SK-N-SH (cell line): ENCODE data around the gene ACTR2. TPM values are rescaled to one million over a fixed set of nuclear protein-coding genes. Genes with fewer than 3 reads are reported as not detected.

ENCODE experiments used
- CTCF ChIA-PET: fragments of 300-600, 350-600 bp; formaldehyde crosslinking; extraction: SDS; loops from one replicate; lab custom pipeline; 2021; lab: Yijun Ruan, JAX
- POLR2A ChIA-PET: fragments of 350-600 bp; sonication (Branson Sonifier 250); formaldehyde crosslinking; extraction: SDS; loops from one replicate; lab custom pipeline; 2020; ENCODE audit warnings: antibody characterized with exemption, inconsistent platforms; lab: Yijun Ruan, JAX
- DNase-seq: peaks from one replicate; pipeline ENCODE4 v3.0.0; 2012
- H2AFZ ChIP-seq: fragments of 200-600 bp; sonication (generic); 2 replicates; pipeline ENCODE4 v1.8.1; 2016; ENCODE audit warnings: antibody characterized with exemption, mild to moderate bottlenecking, low read depth
- H3F3A ChIP-seq: fragments of 200-600 bp; sonication (generic); replicated peaks from 2 replicates; pipeline ENCODE3; 2016; ENCODE audit warnings: antibody characterized with exemption, mild to moderate bottlenecking; ENCODE audit not compliant: insufficient read depth
- H3K27ac ChIP-seq, 2 experiments: fragments of 200-500 bp in 1 of 2; fragments of 200-600 bp in 1 of 2; sonication (Bioruptor generic) in 1 of 2; sonication (generic), shearing (Covaris generic) in 1 of 2; 2 replicates each; pipeline versions ENCODE4 v1.5.1 to v1.6.1; 2014 to 2016; ENCODE audit warnings: low read depth in 2 of 2, inconsistent platforms in 1 of 2, low read length in 1 of 2, mild to moderate bottlenecking in 1 of 2, mixed read lengths in 1 of 2
- H3K27me3 ChIP-seq: fragments of 200-600 bp; sonication (generic), shearing (Covaris generic); 2 replicates; pipeline ENCODE4 v1.6.1; 2016; ENCODE audit warnings: mixed run types; ENCODE audit not compliant: insufficient read depth
- H3K36me3 ChIP-seq, 2 experiments: fragments of 200-500 bp in 1 of 2; fragments of 200-600 bp in 1 of 2; sonication (Bioruptor generic) in 1 of 2; sonication (generic) in 1 of 2; replicated peaks in 1 of 2; 2 replicates each; pipeline versions ENCODE3 to v1.5.1; 2014 to 2016; ENCODE audit warnings: low read length in 1 of 2, mild to moderate bottlenecking in 1 of 2; ENCODE audit not compliant: insufficient read depth in 2 of 2, control insufficient read depth in 1 of 2
- H3K4me1 ChIP-seq, 2 experiments: fragments of 200-500 bp in 1 of 2; fragments of 200-600 bp in 1 of 2; sonication (Bioruptor generic) in 1 of 2; sonication (generic), shearing (Covaris generic) in 1 of 2; 2 replicates each; pipeline versions ENCODE4 v1.5.1 to v1.6.1; 2014 to 2016; ENCODE audit warnings: low read depth in 1 of 2, low read length in 1 of 2, mixed run types in 1 of 2; ENCODE audit not compliant: insufficient read depth in 2 of 2, control insufficient read depth in 1 of 2
- H3K4me2 ChIP-seq: fragments of 200-600 bp; sonication (generic), shearing (Covaris generic); 2 replicates; pipeline ENCODE4 v1.6.1; 2017; ENCODE audit warnings: mixed run types
- H3K4me3 ChIP-seq, 2 experiments: fragments of 200-500 bp in 1 of 2; fragments of 200-600 bp in 1 of 2; sonication (Bioruptor generic) in 1 of 2; sonication (generic), shearing (Covaris generic) in 1 of 2; 2 replicates each; pipeline versions ENCODE4 v1.5.1 to v1.8.1; 2014 to 2016; ENCODE audit warnings: low read depth in 2 of 2, inconsistent platforms in 1 of 2, low read length in 1 of 2, mild to moderate bottlenecking in 1 of 2, mixed read lengths in 1 of 2, moderate library complexity in 1 of 2
- H3K79me2 ChIP-seq: fragments of 200-600 bp; sonication (generic); 2 replicates; pipeline ENCODE4 v1.8.1; 2017; ENCODE audit warnings: mild to moderate bottlenecking; ENCODE audit not compliant: insufficient read depth
- H3K9ac ChIP-seq: fragments of 200-600 bp; sonication (generic); 2 replicates; pipeline ENCODE4 v1.6.1; 2017; ENCODE audit warnings: mixed run types
- H3K9me2 ChIP-seq: fragments of 200-600 bp; sonication (generic); 2 replicates; pipeline ENCODE4 v1.6.1; 2017; ENCODE audit warnings: mixed run types
- H3K9me3 ChIP-seq: fragments of 200-600 bp; sonication (generic); 2 replicates; pipeline ENCODE4 v1.6.1; 2017; ENCODE audit warnings: mixed run types, mild to moderate bottlenecking, moderate library complexity
- H4K20me1 ChIP-seq: fragments of 200-600 bp; sonication (generic); 2 replicates; pipeline ENCODE4 v1.6.1; 2017; ENCODE audit warnings: mild to moderate bottlenecking, mixed run types; ENCODE audit not compliant: insufficient read depth
- CTCF ChIP-seq: fragments of 200-600 bp; sonication (generic); IDR thresholded peaks from 2 replicates; pipeline ENCODE4 v1.6.1; 2017; ENCODE audit warnings: antibody characterized with exemption, mild to moderate bottlenecking, moderate library complexity
- FOXM1 ChIP-seq: IDR thresholded peaks from 2 replicates; pipeline ENCODE4 v1.4.0; 2012; ENCODE audit warnings: low read depth, mild to moderate bottlenecking
- NFIC ChIP-seq: IDR thresholded peaks from 2 replicates; pipeline ENCODE4 v1.4.0; 2012; ENCODE audit warnings: borderline replicate concordance
- RAD21 ChIP-seq: IDR thresholded peaks from 2 replicates; pipeline ENCODE4 v1.6.1; 2012; ENCODE audit warnings: mild to moderate bottlenecking, low read length
- RCOR1 ChIP-seq: fragments of 150-350 bp; IDR thresholded peaks from 2 replicates; pipeline ENCODE4 v1.6.1; 2017; ENCODE audit warnings: antibody characterized with exemption, low read length
- RFX5 ChIP-seq: IDR thresholded peaks from 2 replicates; pipeline ENCODE4 v1.6.1; 2012; ENCODE audit warnings: mild to moderate bottlenecking, improper control_type of control experiment, low read length
- SMC3 ChIP-seq: IDR thresholded peaks from 2 replicates; pipeline ENCODE4 v1.6.1; 2012; ENCODE audit warnings: low read depth, low read length, improper control_type of control experiment
- USF2 ChIP-seq: fragments of 150-350 bp; IDR thresholded peaks from 2 replicates; pipeline ENCODE4 v1.6.1; 2017; ENCODE audit warnings: antibody characterized with exemption, low read length, low read depth, borderline replicate concordance
- YY1 ChIP-seq: IDR thresholded peaks from 2 replicates; pipeline ENCODE4 v1.4.0; 2012; ENCODE audit warnings: low read depth, mild to moderate bottlenecking
- WGBS: methylation state at CpG from one replicate; pipeline ENCODE4 v1.1.6; 2017; ENCODE audit warnings: low lambda C conversion rate; 5-methylcytosine and 5-hydroxymethylcytosine counted together
- polyA plus RNA-seq, 3 experiments: library from polyadenylated mRNA; depleted of rRNA; stranded (reverse); fragments of >200 nt; gene quantifications; 2 replicates each; pipeline ENCODE4 v1.2.3, GENCODE V29; 2012

ACTR2 gene
- polyA plus RNA-seq, 1 of the 3 experiments (the other 2 are of a cell fraction): 53.0 TPM

- H2AFZ ChIP-seq: no peak overlapping the region
- POLR2A ChIA-PET: no interaction called here
- no peak overlapping the region for H3K9ac ChIP-seq
- no peaks in the 10 kb centered on the region for H3K79me2 ChIP-seq
- H3K4me1 ChIP-seq: no peaks in the 10 kb centered on the region; a peak in 1 of 4 replicates
- H3K4me2 ChIP-seq: no peak overlapping the region
- DNase-seq: no peak
- WGBS: 94% methylated on average over 23 of the region's 23 CpGs
- no peaks in the 10 kb centered on the region for H3K9me2 ChIP-seq
- no peak overlapping the region for H3K4me3 ChIP-seq
- no peaks in the 10 kb centered on the region for H3K27me3 ChIP-seq
- H4K20me1 ChIP-seq: no peaks in the 10 kb centered on the region
- CTCF ChIA-PET: interaction anchor here (0.6 to 2.1 kb wide), 39 partner anchors 8 to 381 kb away, joined by 3 to 16 read pairs (median 4); partner anchors contain the start of gene RAB1A
- peaks cover 2% of the 10 kb centered on the region for H3F3A ChIP-seq
- H3K9me3 ChIP-seq: no peaks in the 10 kb centered on the region
- no peak for TF ChIP-seq USF2
- TF ChIP-seq RCOR1: no peak
- TF ChIP-seq FOXM1: no peak
- TF ChIP-seq RFX5: no peak
- TF ChIP-seq NFIC: no peak
- H3K27ac ChIP-seq: no peak overlapping the region
- no peaks in the 10 kb centered on the region for H3K36me3 ChIP-seq
Observed at GRCh38 chr2:65186093-65186868, 41.4 kb upstream of the ACTR2 start.

GRCh38 chr2:65186872-65187851 is 40.5 kb upstream of the ACTR2 start:
- peak; percentile 84 for DNase-seq
- Histone ChIP-seq H4K20me1 (no peaks in the 10 kb centered on the region), H3K9me3 (no peaks in the 10 kb centered on the region), H3F3A (peaks cover 2% of the 10 kb centered on the region), H3K9ac (no peak overlapping the region), H3K4me2 (no peak overlapping the region), H3K79me2 (no peaks in the 10 kb centered on the region), H3K36me3 (no peaks in the 10 kb centered on the region), H3K9me2 (no peaks in the 10 kb centered on the region), H3K4me3 (no peak overlapping the region; a peak in 1 of 4 replicates), H2AFZ (peak overlapping the region; percentile 67; the same call in 1 of the 2 replicates), H3K27me3 (no peaks in the 10 kb centered on the region), H3K27ac (no peak overlapping the region), H3K4me1 (no peaks in the 10 kb centered on the region; a peak in 1 of 4 replicates)
- TF ChIP-seq SMC3 (peak; percentile 67), RAD21 (peak; percentile 78), CTCF (peak; percentile 82), YY1 (no peak)
- ChIA-PET POLR2A (no interaction called here), CTCF (interaction anchor here (0.6 to 2.1 kb wide), 42 partner anchors 9 to 380 kb away, joined by 3 to 16 read pairs (median 4); partner anchors contain the start of gene RAB1A)
- 69% methylated on average over 19 of the region's 19 CpGs for WGBS
